HG02610 (cell line): ENCODE data around the gene TENM3.

ENCODE experiments used
- ATAC-seq: cut with Tn5 transposase; IDR thresholded peaks from one replicate; pipeline ENCODE4 v1.9.1; 2021; ENCODE audit warnings: mild to moderate bottlenecking, moderate library complexity; ENCODE audit not compliant: unreplicated experiment

Gene TENM3

GRCh38 chr4:182286035-182286434, 42.8 kb downstream of the TENM3 start:
- ATAC-seq, result no peak

GRCh38 chr4:182286931-182287330, 43.7 kb downstream of the TENM3 start:
- ATAC-seq, result no peak

DNA sequence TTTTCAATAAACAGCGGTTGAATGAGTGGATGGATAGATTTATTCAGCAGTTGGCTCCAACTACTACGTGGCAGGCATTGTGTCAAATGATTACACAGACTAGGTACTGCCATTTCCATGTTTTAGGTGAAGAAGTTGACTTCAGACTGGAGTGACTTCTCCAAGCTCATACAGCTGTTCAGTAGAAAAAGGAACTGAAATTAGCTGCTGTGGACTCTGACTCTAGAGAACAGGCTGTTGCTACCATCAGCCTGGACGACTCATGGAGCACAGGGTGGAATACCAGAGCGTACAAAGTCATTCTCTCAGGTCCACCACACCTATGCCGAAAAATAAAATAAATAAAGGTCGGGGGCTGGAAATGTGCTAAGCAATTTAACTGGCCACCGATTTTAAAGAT, 45.3 kb downstream of the TENM3 start:
- ATAC-seq, result no peak

GRCh38 chr4:182289809-182290208, 46.6 kb downstream of the TENM3 start:
- no peak for ATAC-seq

DNA sequence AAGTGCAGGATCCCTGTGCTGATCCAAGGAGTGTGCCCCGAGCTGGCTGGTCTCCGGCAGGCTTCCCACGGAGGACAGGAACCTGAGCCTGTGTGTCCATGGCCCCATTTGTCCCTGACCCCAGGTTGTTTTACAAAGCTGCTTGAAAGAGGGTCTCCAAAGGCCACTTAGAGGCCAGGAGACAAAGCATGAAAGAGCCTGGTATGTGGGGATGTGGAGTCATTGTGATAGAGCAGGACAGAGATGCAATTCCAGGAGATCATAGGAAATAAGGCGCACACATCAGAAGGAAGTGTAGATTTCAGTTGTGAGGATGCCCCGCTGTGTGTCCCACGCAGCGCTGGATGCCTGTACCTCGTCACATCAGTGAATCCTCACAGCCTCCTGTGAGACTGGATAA, 48.0 kb downstream of the TENM3 start:
- no peak for ATAC-seq

- no peak for ATAC-seq
These were observed 48.5 kb downstream of the TENM3 start for GRCh38 chr4:182291597-182292270.

DNA sequence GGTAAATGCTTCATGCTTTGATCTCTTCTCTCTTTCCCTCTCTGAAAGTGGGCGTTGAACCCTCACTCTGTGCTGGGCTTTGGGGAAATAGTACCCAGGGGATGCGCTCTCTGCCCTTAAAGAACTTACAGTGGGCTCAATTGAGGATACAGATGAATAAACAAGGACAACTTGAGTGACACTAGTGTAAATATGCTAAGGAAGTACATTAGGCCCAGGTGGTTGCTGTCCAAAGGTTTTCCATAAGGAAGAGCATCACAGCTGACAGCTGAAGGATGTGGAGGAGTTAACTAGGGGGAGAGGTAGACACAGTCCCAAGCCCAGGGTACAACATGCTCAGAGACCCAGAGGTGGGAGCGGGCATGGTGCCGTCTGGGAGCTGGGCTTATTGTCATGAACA, 49.4 kb downstream of the TENM3 start:
- no peak for ATAC-seq

- ATAC-seq, result no peak
These were observed 50.6 kb downstream of the TENM3 start for GRCh38 chr4:182293691-182294255.

DNA sequence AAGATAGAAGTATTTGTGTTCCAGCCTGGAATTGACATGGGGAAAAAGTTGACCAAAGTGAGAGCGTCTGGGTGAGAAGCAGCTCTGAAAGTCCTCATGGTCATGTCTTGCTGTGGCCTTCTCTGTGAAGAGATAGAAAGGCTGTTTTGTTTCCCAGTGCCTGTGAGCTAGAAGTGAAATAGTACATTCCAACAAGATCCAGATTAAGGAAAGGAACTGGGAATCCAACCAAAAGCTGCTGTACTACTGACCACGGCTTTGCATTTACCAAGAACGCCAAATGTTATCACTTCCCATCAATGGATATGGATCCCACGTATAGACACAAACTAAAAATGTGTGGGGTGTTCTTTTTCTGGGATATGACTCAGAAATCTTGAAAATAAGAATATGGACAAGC, 51.2 kb downstream of the TENM3 start:
- ATAC-seq, result no peak

GRCh38 chr4:182297659-182298058, 54.5 kb downstream of the TENM3 start:
- no peak for ATAC-seq

- ATAC-seq, result no peak
These were observed 58.5 kb downstream of the TENM3 start for GRCh38 chr4:182301736-182302135.

DNA sequence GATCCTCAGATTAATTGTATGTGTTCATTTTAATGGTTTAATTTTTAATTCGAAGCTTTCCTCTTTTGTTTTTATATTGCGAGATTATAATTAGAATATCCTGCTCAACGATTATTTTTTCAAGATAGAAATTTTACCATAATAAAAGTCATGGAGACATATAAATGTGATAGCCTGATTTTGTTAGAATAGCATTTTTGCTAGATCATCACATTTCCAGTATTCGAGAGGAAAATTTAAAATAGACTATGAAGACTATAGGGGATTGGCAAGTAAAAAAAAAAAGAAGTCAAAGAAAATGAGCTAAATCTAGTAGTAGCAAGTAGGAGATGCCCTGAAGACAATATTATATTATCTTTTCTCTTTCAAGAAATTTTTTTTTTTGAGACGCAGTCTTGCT, 60.6 kb downstream of the TENM3 start:
- no peak for ATAC-seq

DNA sequence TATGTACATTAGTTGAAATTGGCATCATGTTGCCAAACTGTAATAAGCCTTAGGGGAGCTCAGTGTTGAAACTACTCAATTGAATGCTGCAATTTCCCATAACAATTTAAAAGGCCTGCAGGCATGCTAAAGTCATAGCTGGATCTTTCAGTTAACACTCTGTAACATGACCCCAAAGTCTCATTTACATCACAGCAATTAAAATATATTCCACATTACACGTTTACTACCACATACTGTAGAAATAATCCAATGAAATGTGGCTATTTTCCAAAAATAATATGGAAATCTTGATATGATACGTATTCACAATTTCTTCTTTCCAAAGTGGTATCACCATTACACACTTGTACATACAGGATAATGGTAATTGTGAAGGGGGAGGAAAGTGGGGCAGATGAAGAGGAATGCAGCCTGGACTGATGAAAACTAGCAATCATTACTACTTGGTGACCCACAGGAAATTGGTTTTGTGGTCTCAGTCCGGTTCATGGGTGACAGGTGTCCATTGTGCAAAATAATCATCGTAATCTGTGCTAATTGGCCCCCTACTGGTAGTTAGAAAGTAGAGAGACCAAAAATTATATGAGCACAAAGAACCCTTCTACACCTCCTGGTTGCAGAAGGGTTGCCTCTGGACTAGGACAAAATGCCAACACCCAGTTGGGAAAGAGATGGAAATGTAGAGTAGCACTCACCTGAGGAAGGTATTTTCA, 63.7 kb downstream of the TENM3 start:
- no peak for ATAC-seq

GRCh38 chr4:182307746-182308145, 64.5 kb downstream of the TENM3 start:
- ATAC-seq, result no peak

GRCh38 chr4:182309877-182310276, 66.7 kb downstream of the TENM3 start:
- no peak for ATAC-seq

- no peak for ATAC-seq
These were observed 67.1 kb downstream of the TENM3 start for GRCh38 chr4:182310316-182310715.

DNA sequence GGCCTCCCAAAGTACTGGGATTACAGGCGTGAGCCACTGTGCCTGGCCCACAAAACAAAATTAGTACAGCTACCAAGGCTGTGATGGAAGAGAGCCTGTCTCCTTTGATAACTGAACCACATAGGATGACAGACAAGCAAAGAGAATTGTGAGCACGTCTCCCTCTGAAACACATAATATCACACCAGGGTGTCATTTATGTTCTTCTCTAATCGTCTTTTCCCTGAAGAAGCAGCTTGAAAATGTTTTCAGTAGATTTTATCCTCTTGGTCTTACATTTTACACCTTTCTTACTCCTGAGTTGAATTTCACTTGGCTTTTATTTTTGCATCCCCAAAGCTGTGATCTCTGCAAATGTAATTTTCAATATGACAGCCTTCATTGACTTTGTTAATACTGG, 67.8 kb downstream of the TENM3 start:
- no peak for ATAC-seq

- no peak for ATAC-seq
These were observed 71.3 kb downstream of the TENM3 start for GRCh38 chr4:182314537-182314936.

DNA sequence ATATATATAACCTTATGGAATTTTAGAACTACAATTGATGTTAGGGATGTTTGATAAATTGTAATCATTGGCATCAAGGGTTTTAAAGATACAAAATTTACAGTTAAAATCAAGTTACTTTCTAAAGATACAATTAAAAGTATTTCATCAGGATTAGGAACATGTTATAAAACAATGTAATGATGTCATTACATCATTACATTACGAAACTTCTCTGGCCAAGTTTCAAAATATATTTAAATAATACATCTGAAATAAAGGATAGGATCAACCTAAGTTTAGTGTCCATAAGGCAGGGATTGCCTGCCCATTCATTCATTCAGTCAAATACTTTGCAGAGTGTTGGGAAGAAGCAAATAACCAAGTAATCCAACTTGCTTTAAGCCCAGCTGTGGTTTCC, 75.1 kb downstream of the TENM3 start:
- no peak for ATAC-seq

DNA sequence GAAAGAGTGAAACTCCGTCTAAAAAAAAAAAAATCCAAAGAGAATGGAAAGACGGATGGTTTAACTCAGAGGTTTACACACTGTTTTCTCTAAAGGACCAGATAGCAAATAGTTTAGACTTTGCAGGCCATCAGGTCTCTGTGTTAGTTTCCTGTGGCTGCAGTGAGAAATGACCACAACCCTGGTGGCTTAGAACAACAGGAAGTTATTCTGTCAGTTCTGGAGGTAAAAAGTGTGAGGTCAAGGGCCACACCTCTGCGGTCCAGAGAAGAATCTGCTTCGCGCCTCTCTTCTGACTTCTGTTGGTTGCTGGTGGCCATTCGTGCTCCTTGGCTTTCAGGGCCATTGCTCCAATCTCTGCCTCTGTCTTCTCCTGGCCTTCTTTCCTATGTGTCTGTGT, 76.9 kb downstream of the TENM3 start:
- no peak for ATAC-seq

DNA sequence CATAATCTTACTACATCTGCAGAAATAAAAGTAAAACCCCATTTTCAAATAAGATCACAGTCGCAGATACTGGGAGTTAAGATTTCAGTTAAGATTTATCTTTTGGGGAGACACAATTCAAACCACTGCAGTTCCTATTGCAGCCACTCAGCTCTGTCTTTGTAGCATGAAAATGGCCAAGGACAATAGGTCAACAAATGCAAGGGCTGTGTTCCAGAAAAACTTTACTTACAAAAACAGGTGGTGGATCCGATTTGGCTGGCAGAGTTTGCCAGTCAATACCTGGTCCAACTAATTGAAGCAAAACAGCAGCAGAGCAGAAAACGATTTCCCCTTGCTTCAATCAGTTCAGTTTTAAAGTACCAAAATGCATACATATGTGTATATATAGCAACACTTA, 77.4 kb downstream of the TENM3 start:
- ATAC-seq, result no peak

- ATAC-seq, result no peak
These were observed 81.1 kb downstream of the TENM3 start for GRCh38 chr4:182324282-182324681.
